Hepatic stellate cell (primary cell): ENCODE results near the gene ZBTB39.
"Not testable (repeated sequence)": the region's sequence is repeated elsewhere in the genome, so short reads cannot be mapped to it uniquely, and the experiment has no call there.

Source experiments
- DNase-seq: peaks from one replicate; pipeline ENCODE4 v3.0.0; 2011; ENCODE audit warnings: low spot score

Gene ZBTB39

DNA sequence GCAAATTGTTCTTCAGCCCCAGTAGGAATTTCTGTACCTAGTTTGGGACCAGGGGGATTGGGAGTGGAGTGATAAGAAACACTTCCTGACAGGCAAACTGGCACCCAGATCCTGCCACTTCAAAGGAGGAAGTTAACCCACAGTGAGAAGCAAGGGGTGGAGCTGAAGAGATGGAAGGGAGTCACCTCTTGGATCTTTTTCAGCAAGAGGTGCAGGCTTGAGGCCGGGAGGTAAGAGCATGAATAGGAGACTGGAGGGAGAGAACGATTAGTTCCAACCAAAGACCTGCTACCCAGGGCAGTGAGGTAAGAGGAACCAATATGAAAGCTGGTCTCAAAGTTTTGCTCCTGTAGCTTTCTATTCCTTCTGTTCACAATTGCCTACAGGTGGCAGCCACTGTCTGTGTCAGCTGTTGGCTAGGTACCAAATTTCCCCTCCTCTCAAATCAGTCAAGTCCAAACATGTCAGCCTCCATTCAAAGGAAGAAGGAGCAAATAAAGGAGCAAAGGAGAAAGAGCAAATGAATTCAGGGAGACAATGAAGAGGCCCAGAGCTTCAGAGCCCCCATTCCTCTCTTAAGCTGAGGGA, 24.9 kb upstream of the ZBTB39 start:
- no peak for DNase-seq

DNA sequence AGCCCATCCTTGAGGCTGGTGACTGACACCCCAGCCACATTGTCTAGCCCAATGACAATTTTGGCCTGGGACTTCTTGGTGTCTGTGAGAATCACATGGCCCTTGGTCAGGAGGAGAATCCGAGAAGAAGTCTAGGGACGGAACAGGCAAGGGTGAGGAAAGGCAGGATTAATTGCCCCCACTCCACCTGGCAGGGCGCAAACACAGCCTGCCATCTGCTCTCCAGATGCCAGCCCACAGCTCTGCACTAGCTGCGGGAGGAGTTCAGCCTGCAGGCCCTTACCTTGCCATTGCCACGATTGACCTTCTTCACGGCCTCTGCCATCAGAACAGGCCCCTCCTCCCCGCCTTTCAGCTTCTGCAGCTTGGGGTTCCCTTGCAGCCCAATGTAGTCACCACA, 23.1 kb upstream of the ZBTB39 start:
- no peak for DNase-seq

DNA sequence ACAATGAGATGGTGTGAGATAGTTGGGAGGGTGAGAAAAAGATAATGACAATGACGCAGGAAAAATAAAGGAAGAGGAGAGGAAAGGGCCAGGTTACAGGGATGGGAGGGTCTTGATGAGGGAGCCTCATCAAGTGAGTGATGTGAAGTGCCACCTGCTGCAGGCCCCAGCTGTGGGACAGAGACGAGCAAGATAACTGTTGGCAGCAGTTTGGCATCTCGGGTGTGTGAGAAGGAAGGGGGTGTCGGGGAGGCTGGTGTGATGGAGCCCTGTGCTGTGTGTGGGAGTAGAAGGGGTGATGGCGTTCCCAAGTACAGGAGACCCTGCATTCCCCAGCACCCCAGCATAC, 21.4 kb upstream of the ZBTB39 start:
- DNase-seq: no peak

DNA sequence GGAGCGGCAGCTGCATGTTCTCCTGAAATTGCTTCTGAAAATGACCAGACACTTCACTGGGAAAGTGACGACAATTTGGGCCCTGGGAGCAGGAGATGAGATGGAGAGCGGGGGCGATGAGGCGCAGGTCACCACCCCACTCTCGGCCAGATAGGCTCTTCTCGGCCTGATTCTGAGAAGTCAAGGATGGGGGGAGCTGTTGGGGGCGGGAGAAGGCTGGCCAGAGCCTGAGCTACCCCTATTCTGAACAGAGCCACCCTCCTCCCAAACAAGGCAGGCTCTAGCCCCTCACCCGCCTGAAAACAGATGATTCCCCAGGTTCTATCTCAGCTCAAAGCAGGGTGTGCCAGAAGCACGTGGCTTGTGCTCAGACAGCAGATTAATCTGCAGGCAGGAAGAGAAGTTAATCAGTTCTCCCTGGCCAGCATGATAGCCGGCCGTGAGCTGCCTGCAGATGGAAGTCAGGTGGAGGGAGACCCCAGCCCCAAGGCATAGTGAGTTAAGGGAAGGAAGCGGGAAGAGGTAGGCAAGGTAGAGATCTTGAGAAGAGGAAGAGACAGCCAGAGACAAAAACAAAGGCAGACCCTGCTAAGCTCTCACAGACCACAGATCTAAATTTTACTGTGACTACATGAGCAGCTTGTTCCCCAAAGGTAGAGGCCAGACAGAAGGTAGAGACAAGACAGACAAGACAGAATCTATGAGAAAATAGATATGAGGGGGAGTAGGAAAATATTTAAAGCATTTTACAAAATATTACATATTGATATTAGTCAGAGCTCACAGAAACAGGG, 20.9 kb upstream of the ZBTB39 start:
- no peak for DNase-seq

DNA sequence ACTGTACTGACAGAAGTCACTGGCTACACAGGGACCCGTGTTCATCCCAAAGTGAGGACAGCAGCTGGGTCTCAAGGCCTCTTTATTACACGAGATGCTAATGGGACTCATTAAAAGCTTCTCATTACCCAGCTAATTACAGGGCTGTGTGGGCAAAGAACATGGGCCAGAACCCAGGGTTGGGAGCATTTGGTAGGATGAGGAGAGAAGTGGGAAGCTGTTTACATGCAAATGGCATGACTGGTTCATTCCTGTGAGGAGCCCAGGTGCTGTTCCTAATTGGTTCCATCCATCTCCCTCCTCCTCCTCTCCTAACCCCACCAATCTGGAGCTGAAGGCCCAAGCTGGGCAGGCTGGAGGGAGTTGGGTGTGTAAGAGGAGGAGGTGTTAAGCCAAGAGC, 18.9 kb upstream of the ZBTB39 start:
- no peak for DNase-seq

DNA sequence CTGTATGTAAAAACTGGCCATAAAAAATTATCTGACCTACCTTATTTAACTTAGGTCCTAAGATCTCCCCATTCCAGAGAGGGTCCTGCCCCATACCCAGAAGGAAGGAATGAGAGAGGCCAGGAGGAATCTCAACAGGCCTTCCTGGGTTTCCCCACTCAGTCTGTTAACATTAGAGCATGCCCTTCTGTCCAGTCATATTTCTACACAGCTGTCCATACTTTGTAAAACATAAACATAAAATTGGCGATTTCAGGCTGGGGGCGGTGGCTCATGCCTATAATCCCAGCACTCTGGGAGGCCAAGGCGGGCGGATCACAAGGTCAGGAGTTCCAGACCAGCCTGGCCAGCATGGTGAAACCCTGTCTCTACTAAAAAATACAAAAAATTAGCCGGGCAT, 16.0 kb upstream of the ZBTB39 start:
- not testable (repeated sequence) for DNase-seq

DNA sequence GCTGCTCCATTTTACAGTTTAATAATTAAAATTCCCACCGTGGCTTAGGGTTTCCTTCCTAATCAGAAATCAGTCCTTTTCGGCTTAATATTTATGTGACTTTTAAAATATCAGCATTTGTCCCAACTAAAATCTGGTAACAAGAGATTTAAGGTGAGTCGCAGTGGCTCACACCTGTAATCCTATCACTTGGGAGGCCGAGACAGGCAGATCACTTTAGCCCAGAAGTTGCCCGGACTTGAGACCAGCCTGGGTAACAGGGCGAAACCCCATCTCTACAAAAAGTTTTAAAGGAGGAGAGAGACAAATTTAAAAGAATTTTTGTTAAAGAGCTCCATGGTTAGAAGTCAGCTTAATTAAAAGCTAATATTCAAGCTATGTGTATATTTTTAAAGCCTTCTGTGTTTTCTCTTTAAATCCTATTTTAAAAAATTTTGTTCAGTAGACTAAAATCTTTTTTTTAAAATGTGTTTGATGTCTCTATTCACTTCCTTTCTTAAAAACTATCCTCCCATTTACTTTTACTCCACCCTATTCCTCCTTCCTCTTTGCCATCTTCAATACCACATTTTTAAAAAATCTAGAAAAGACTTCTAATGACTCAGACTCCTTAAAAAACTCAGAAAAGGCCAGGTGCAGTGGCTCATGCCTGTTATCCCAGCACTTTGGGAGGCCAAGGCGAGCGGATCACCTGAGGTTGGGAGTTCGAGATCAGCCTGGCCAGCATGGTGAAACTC, 13.8 kb upstream of the ZBTB39 start:
- DNase-seq: no peak

DNA sequence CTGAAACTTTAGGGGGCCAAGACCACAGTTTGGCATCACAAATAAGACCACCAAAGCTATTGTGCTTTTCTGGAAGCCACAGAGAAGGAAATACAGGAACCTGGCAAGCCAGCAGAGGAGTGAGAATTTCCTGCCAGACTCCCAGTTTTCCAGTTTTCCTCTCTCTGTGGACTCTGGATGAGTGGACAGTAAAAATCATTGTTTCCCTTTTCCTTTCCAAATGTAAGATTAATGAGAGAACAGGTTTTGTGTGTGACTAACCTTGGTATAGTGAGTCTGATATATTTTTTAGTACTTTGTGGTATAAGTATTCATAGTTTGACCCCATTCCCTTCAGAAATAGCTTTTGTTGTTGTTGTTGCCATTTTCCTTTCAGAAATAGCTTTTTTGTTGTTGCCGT, 12.6 kb upstream of the ZBTB39 start:
- no peak for DNase-seq

DNA sequence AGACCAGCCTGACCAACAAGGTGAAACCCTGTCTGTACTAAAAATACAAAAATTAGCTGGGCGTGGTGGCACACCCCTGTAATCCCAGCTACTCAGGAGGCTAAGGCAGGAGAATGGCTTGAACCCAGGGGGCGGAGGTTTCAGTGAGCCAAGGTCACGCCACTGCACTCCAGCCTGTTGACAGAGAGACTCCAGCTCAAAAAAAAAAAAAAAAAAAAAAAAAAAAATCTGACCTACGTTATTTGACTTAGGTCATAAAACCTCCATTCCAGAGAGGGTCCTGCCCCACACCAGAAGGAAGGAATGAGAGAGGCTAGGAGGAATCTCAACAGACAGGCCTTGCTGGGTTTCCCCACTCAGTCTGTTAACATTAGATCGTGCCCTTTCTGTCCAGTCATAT, 12.0 kb upstream of the ZBTB39 start:
- DNase-seq: not testable (repeated sequence)

DNA sequence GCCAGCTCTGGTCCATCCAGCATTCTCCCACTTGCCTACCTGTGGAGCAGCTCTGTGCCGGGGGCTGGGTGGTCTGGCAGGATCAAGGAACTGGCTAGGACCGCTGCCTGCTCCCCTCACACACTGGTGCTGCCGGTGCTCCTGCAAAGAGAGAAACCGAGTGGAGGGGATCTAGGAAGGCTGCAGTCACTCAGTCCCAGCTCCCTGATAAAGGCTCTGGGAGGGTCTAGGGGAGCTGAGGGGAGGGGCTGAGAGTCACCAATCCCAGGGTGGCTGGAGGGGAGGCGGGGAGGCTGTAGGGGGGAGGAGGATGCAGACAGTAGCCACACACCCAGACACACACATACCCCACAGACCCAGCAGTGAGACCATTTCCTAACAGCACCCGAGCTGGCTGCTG, 10.0 kb upstream of the ZBTB39 start, which contains the start of gene TAC3:
TSS of gene TAC3 (minus strand) at position 182 of the 400 bp plus-strand sequence. CDS start 732 bp downstream, outside the sequence.
- DNase-seq: no peak

DNA sequence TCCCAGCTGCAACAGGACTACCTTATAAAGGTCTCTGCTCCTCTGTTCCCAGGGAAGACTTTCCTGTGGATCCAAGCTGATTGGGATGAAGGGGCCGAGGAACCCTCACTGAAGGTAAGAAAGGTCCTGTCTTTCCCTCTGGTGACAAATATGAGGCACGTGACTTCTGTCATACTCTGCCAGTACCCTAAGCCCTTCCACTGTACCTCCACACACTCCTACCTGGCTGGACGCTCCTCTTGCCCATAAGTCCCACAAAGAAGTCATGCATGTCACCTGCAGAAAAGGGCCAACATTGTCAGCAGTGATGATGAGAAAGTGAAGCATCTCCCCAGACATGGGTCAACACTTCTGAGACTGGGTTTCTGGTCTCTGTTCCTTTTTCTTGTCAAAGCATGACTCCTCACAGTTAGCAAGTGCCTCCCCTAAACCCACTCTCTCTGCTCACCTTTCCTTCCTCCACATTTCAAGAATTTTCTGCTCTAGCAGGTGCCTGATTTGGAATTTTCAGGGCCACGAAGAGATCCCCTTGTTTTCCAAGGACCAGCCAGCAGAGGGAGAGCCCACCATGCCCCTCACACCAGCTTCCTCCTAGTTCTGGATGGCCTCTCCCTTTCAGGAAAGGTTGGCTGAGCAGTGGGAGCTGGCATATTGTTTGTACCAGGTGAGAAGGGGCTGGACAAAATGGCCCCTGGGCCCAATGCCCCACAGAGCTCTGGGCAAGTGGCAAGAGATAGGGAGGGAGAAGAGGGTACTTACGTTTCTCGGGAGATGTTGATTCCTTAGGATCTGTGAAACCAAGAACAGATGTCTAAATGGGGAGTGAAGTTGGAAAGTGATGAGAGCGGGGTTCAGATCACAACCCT, 6.5 kb upstream of the ZBTB39 start:
- DNase-seq: no peak

DNA sequence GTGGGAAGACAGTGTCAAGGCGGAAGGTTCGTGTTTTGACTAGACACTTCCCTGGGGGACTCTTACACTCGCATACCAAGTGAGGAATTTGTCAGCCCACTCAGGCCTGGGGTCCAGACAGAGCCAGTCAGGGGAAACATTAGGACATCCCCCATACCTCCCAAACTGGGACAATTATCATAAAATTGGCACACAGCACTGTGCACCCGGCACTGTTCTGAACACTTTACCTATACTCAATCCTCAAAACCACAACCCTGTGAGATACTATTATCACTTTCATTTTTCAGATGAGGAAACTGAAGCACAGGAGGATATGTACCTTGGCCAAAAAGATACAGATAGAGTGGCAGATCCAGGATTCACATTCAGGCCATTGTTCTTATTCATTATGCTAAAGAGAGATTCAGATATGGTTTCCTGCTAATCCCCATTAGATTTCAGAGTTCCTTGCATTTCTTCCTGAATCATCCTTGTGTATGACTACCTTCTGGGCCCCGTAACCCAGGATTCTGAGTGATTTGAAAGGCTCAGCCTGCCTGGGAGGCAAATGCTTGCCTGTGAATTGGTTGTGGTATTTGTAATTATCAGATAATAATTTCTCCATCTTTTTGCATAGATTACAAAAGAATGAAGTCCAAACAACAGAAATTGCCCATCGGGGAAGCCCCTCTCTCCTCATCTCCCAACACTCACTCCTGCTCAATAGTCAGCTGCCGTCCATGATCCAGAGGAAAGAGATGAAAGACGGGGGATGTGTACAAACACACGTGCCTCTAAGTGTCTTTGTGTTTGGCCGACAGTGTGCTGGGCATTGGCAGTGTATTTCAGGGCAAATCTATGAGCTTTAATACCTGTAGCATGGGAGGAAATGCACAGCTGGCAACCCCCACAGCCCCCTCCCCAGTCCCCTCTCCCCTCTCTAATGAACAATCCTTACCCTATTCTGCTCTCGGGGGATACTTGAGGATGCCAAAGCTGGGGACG, 5.4 kb upstream of the ZBTB39 start:
- no peak for DNase-seq

DNA sequence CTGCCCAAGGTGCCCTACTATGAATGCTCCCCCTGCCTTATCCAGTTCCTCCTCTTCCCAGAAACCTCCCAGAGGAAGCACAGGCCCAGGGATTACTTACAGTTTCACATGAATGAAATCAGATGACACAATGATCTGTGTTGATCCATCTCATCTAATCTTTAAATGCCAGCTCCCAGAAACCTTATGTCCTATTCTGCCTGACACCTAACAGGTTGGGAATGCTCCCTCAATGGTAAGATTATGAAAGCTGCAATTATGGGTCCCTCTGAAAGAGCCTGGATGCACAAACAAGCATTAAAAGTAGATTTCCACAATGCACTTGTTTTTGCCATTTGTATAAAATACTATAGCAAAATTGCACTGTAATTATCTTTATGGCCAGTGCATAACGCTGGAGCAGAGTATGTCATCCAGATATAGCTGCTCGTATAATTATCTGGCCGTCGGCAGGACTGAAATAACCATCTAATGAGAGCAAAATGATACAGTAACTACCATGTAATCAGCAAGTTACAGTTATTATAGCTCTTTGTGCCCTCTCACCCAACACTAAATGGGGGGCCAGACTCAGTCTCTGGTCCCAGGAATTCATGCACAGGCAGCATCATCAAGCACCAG, 4.4 kb upstream of the ZBTB39 start:
- no peak for DNase-seq

DNA sequence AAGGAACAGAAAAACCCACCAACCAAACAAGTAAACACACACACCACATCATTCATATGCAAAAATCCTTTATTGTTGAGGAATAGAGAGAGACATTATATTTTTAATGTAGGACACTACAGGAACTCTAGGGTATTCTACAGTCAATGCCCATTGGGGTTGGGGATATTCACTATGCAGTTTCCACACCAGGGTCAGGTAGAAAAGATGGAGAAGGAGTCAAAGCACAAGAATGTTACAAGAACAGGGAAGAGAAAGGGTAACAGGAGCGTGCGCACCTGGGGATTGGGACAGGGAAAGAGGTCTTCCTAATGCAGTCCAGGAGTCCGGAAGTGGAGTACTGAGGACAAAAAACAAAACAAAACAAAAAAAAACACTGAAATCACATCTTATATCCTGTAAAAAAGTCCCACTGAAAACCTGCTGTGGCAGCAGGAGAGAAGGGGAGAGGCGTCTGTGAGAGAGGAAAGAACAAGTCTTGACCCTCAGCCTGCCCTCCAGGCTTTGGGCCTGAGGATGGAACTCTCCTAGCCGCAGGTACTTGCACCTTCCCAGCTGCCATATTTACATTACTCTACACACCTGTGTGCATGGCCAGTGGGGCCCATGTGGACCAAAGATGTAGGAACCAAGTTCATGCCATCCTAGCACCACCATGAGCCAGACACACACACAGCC, 3.7 kb upstream of the ZBTB39 start:
- DNase-seq: no peak

DNA sequence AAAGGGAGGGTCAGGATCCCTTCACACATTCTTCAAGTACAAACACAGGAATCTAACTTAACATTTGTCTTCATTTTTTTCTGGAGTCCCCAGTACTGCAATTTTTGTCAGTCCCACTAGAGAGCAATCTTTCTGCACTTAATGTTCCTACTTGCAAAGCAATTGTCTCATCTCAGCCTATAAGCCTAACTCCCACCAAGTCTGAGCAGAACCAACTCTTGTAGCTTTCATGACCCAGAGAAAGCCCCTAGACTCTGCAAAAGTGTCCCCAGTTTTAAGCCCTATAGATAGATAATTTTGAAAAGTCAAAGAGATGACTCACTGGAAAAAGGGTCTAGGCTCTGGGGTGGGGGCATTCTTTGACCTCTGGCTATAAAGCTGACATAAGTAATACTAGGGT, 1.8 kb upstream of the ZBTB39 start:
- DNase-seq: peak; percentile 65

DNA sequence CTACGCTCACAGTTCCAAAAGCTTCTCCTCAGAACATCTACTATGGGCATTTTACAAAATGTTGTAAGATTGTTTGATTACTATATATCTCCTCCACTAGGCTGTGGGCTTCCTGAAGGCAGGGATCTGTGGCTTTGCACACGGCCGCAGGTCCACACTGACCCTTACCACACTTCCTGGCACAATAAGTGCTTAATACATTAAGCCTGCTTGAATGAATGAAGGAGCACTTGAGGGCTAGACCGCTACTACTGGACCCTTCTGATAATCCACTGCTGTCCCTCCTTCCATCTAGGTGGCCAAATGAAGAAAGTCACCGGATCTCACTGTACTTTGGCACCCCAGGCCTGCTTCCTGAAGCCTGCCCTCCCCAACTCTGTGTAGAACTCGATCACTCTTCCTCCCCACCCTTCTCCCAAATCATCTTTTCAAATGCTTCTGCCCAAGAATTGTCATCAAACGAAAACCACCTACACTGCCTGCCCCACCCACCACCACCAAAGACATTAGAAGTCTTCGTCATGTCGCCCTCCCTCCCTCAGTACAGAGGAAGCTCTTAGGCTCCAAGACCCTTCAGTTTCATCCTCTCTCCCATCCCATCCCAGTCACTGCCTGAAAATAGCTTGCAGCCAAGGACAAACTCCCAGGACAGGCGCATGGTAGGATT, 596 bp upstream of the ZBTB39 start:
- DNase-seq: no peak

DNA sequence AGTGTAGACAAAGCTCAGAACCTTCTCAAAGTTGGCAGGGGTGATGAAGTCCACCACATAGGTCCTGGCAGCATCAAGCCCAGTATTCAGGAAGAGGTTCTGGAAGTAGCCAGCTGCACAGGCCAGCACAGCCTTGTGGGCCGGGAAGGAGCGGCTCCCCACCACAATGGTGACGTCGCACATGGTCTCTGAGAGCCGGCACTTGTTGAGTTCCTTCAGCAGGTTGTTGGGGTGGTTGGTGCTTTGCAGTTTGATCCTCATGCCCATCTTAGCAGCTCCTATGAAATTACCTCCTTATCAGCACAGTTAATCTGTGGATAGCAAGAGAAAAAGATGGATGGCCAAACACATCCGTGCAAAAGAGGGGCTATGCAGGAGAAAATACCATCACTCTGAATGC, 1.7 kb downstream of the ZBTB39 start:
- no peak for DNase-seq

DNA sequence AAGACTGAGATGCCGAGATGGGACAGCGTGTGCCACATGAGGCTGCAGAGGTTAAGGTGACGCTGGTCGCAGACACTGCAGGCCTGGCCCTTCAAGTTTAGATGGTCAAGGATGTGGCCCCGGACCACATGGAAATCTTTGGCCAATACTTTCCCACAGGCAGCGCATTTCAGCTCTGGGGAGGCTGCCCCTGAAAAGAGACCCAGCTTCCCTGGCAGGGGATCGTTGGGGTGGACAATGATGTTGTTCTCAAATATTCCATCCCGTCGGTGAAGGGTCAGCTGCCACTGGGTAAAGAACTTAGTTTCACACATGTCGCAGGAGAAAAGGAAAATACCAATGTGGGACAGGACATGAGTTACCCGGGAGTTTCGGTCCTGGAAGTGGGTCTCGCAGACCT, 3.0 kb downstream of the ZBTB39 start:
- no peak for DNase-seq

DNA sequence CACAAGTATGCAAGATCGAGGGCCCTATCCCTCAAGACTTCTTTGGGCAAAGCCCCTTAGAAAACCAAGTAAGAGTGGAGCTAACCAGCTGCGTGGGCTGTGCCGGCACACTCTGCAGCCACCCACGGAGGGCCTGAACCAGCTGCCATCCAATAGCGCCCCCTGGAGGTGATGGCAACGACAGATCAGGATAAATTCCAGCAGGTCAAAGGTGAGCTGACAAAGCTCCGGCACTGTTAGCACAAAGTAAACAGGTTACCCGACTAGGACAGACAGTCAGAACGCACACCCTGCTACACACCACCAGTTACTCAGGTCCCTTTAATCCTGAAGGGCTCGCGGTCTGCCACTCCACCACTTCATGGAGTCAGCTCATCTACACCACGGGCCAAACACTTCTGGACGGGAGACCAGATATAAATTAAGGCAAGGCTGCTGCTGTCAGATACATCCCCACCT, 4.9 kb downstream of the ZBTB39 start:
- DNase-seq: peak; percentile 82
